ENCODE measurements around the gene ATAD2B. TPM values are rescaled to one million over a fixed set of nuclear protein-coding genes. Genes with fewer than 3 reads are reported as not detected.

The ATAD2B gene
- total and polyA plus RNA-seq, 2 of the 8 experiments (the other 6 are each of a cell fraction or from before 2014, with no cell fraction given), result 3.4 to 16.1 TPM

GRCh38 chr2:23826040-23826439, 100.9 kb downstream of the ATAD2B start (continued):
- TF ChIP-seq CHD7 (IDR thresholded peaks at IDR 0.05; ENCODE audit: insufficient replicate concordance, low read length), result no peak
- TF ChIP-seq HDAC6 (IDR thresholded peaks at IDR 0.05; ENCODE audit: low read depth, low read length), result no peak
- no peak for TF ChIP-seq ATF3 (IDR thresholded peaks at IDR 0.05; ENCODE audit: insufficient read depth, low read depth, low read length)
- no peak for TF ChIP-seq TBP (IDR thresholded peaks at IDR 0.05; ENCODE audit: low read depth, low read length)

Measured in H1 (cell line).